HEK293 (cell line): ENCODE results near the gene DNAL4.

Source experiments
- CTCF ChIA-PET: fragments of 350-600 bp; formaldehyde crosslinking; extraction: SDS; loops from one replicate; lab custom pipeline; 2021; ENCODE audit warnings: antibody characterized with exemption; lab: Yijun Ruan, JAX
- POLR2A ChIA-PET: fragments of 300-600 bp; formaldehyde crosslinking; extraction: SDS; loops from one replicate; lab custom pipeline; 2020; ENCODE audit warnings: antibody characterized with exemption, inconsistent platforms; lab: Yijun Ruan, JAX
- H3K27ac ChIP-seq: fragments of 200-500 bp; sonication (Bioruptor generic); 2 replicates; pipeline ENCODE4 v1.5.1; 2014; ENCODE audit warnings: low read depth, low read length, control low read depth, inconsistent platforms; ENCODE audit errors: extremely low read depth
- H3K36me3 ChIP-seq, 2 experiments: fragments of 200-500 bp in 1 of 2; sonication (Bioruptor generic) in 1 of 2; 1 replicate in 1 of 2; 2 replicates in 1 of 2; pipeline ENCODE4 v1.5.1; 2014 to 2017; ENCODE audit warnings: inconsistent platforms in 2 of 2, low read length in 2 of 2; ENCODE audit not compliant: control insufficient read depth in 2 of 2, insufficient read depth in 1 of 2
- H3K4me1 ChIP-seq: fragments of 200-500 bp; sonication (Bioruptor generic); 2 replicates; pipeline ENCODE4 v1.5.1; 2014; ENCODE audit warnings: mild to moderate bottlenecking, low read length, inconsistent platforms; ENCODE audit not compliant: control insufficient read depth, insufficient read depth
- H3K4me3 ChIP-seq: 2 replicates; pipeline ENCODE4 v1.5.1; 2011; ENCODE audit warnings: low read depth, mild to moderate bottlenecking, control low read depth, low read length, moderate library complexity
- H3K9me3 ChIP-seq: fragments of 200-500 bp; sonication (Bioruptor generic); 2 replicates; pipeline ENCODE4 v1.5.1; 2014; ENCODE audit warnings: low read depth, low read length, inconsistent platforms; ENCODE audit not compliant: control insufficient read depth, insufficient read depth
- BCL11A ChIP-seq: fragments of 450-650 bp; formaldehyde crosslinking; IDR thresholded peaks from 2 replicates; pipeline ENCODE4 v1.5.1; 2016; ENCODE audit warnings: low read depth, missing biosample characterization, missing genetic modification characterization
- KLF8 ChIP-seq: fragments of 450-650 bp; formaldehyde crosslinking; IDR thresholded peaks from 2 replicates; pipeline ENCODE4 v1.5.1; 2016; ENCODE audit warnings: missing biosample characterization, missing genetic modification characterization
- MEIS1 ChIP-seq: sonication (generic); formaldehyde crosslinking; IDR thresholded peaks from 2 replicates; pipeline ENCODE4 v1.8.1; 2022; ENCODE audit warnings: missing genetic modification reagents, mild to moderate bottlenecking, borderline replicate concordance
- PRDM4 ChIP-seq: fragments of 450-650 bp; formaldehyde crosslinking; IDR thresholded peaks from 2 replicates; pipeline ENCODE4 v1.5.1; 2017; ENCODE audit warnings: missing biosample characterization, missing genetic modification characterization
- RBAK ChIP-seq: fragments of 450-650 bp; formaldehyde crosslinking; IDR thresholded peaks from 2 replicates; pipeline ENCODE4 v1.5.1; 2016; ENCODE audit warnings: missing biosample characterization, missing genetic modification characterization
- ZBTB11 ChIP-seq: fragments of 450-650 bp; formaldehyde crosslinking; conservative IDR thresholded peaks from 2 replicates; pipeline ENCODE4 v1.5.1; 2016; ENCODE audit warnings: low read depth, missing biosample characterization, missing genetic modification characterization
- ZNF157 ChIP-seq: fragments of 450-650 bp; formaldehyde crosslinking; IDR thresholded peaks from 2 replicates; pipeline ENCODE4 v1.5.1; 2016; ENCODE audit warnings: missing biosample characterization, missing genetic modification characterization
- ZNF580 ChIP-seq: fragments of 450-650 bp; formaldehyde crosslinking; IDR thresholded peaks from 2 replicates; pipeline ENCODE4 v1.5.1; 2016; ENCODE audit warnings: missing biosample characterization, missing genetic modification characterization
- ZNF585B ChIP-seq: fragments of 450-650 bp; formaldehyde crosslinking; IDR thresholded peaks from 2 replicates; pipeline ENCODE4 v1.5.1; 2016; ENCODE audit warnings: missing biosample characterization, missing genetic modification characterization
- ZNF623 ChIP-seq: fragments of 450-650 bp; formaldehyde crosslinking; IDR thresholded peaks from 2 replicates; pipeline ENCODE4 v1.5.1; 2016; ENCODE audit warnings: missing biosample characterization, missing genetic modification characterization
- ZNF626 ChIP-seq: fragments of 450-650 bp; sonication (Bioruptor Pico); formaldehyde crosslinking; IDR thresholded peaks from 2 replicates; pipeline ENCODE4 v1.5.1; 2018; ENCODE audit warnings: missing biosample characterization, missing genetic modification characterization, inconsistent platforms
- ZNF76 ChIP-seq: fragments of 450-650 bp; formaldehyde crosslinking; IDR thresholded peaks from 2 replicates; pipeline ENCODE4; 2016; ENCODE audit warnings: low read depth, missing biosample characterization, missing genetic modification characterization, borderline replicate concordance
- TF ChIP-seq, protein P1 (sequence below): fragments of 450-650 bp; formaldehyde crosslinking; IDR thresholded peaks from 2 replicates; pipeline ENCODE4 v1.5.1; 2016; ENCODE audit warnings: missing biosample characterization, missing genetic modification characterization, borderline replicate concordance
- TF ChIP-seq, protein P2 (sequence below): fragments of 450-650 bp; formaldehyde crosslinking; IDR thresholded peaks from 2 replicates; pipeline ENCODE4 v1.5.1; 2016; ENCODE audit warnings: missing biosample characterization, missing genetic modification characterization
- TF ChIP-seq, protein P3 (sequence below): fragments of 450-650 bp; IDR thresholded peaks from 2 replicates; pipeline ENCODE4 v1.5.1; 2018; ENCODE audit warnings: missing biosample characterization, mild to moderate bottlenecking, missing genetic modification characterization
- TF ChIP-seq, protein P4 (sequence below): sonication (generic); formaldehyde crosslinking; IDR thresholded peaks from 2 replicates; pipeline ENCODE4 v1.8.1; 2022; ENCODE audit warnings: mild to moderate bottlenecking, moderate library complexity, missing genetic modification reagents

Gene DNAL4

GRCh38 chr22:38826801-38827200 is 32.9 kb upstream of the DNAL4 start:
- POLR2A ChIA-PET, result no interaction called here
- Histone ChIP-seq H3K36me3 (no peaks in the 10 kb centered on the region), H3K27ac (no peak overlapping the region), H3K4me3 (no peak overlapping the region), H3K9me3 (no peaks in the 10 kb centered on the region), H3K4me1 (no peaks in the 10 kb centered on the region)
- CTCF ChIA-PET, result no interaction called here
- TF ChIP-seq ZBTB11 (no peak), MEIS1 (CRISPR knock-in tag) (no peak), ZNF76 (tag by site-specific recombination) (no peak), PRDM4 (tag by site-specific recombination) (no peak), ZNF580 (tag by site-specific recombination) (no peak), ZNF585B (no peak), ZNF626 (tag by site-specific recombination) (no peak), ZNF623 (tag by site-specific recombination) (no peak), BCL11A (tag by site-specific recombination) (no peak), RBAK (tag by site-specific recombination) (no peak), ZNF157 (tag by site-specific recombination) (no peak), KLF8 (no peak)
- TF ChIP-seq, protein P1, sequence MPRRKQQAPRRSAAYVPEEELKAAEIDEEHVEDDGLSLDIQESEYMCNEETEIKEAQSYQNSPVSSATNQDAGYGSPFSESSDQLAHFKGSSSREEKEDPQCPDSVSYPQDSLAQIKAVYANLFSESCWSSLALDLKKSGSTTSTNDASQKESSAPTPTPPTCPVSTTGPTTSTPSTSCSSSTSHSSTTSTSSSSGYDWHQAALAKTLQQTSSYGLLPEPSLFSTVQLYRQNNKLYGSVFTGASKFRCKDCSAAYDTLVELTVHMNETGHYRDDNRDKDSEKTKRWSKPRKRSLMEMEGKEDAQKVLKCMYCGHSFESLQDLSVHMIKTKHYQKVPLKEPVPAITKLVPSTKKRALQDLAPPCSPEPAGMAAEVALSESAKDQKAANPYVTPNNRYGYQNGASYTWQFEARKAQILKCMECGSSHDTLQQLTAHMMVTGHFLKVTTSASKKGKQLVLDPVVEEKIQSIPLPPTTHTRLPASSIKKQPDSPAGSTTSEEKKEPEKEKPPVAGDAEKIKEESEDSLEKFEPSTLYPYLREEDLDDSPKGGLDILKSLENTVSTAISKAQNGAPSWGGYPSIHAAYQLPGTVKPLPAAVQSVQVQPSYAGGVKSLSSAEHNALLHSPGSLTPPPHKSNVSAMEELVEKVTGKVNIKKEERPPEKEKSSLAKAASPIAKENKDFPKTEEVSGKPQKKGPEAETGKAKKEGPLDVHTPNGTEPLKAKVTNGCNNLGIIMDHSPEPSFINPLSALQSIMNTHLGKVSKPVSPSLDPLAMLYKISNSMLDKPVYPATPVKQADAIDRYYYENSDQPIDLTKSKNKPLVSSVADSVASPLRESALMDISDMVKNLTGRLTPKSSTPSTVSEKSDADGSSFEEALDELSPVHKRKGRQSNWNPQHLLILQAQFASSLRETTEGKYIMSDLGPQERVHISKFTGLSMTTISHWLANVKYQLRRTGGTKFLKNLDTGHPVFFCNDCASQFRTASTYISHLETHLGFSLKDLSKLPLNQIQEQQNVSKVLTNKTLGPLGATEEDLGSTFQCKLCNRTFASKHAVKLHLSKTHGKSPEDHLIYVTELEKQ (tag by site-specific recombination), result no peak
- TF ChIP-seq, protein P2, sequence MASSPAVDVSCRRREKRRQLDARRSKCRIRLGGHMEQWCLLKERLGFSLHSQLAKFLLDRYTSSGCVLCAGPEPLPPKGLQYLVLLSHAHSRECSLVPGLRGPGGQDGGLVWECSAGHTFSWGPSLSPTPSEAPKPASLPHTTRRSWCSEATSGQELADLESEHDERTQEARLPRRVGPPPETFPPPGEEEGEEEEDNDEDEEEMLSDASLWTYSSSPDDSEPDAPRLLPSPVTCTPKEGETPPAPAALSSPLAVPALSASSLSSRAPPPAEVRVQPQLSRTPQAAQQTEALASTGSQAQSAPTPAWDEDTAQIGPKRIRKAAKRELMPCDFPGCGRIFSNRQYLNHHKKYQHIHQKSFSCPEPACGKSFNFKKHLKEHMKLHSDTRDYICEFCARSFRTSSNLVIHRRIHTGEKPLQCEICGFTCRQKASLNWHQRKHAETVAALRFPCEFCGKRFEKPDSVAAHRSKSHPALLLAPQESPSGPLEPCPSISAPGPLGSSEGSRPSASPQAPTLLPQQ (tag by site-specific recombination), result no peak
- TF ChIP-seq, protein P3, sequence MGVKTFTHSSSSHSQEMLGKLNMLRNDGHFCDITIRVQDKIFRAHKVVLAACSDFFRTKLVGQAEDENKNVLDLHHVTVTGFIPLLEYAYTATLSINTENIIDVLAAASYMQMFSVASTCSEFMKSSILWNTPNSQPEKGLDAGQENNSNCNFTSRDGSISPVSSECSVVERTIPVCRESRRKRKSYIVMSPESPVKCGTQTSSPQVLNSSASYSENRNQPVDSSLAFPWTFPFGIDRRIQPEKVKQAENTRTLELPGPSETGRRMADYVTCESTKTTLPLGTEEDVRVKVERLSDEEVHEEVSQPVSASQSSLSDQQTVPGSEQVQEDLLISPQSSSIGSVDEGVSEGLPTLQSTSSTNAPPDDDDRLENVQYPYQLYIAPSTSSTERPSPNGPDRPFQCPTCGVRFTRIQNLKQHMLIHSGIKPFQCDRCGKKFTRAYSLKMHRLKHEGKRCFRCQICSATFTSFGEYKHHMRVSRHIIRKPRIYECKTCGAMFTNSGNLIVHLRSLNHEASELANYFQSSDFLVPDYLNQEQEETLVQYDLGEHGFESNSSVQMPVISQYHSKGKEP (tag by site-specific recombination), result no peak
- TF ChIP-seq, protein P4, sequence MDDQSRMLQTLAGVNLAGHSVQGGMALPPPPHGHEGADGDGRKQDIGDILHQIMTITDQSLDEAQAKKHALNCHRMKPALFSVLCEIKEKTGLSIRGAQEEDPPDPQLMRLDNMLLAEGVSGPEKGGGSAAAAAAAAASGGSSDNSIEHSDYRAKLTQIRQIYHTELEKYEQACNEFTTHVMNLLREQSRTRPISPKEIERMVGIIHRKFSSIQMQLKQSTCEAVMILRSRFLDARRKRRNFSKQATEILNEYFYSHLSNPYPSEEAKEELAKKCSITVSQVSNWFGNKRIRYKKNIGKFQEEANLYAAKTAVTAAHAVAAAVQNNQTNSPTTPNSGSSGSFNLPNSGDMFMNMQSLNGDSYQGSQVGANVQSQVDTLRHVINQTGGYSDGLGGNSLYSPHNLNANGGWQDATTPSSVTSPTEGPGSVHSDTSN (CRISPR knock-in tag), result no peak
